Measurements from ENCODE around the gene SORCS2.

Gene SORCS2

DNA sequence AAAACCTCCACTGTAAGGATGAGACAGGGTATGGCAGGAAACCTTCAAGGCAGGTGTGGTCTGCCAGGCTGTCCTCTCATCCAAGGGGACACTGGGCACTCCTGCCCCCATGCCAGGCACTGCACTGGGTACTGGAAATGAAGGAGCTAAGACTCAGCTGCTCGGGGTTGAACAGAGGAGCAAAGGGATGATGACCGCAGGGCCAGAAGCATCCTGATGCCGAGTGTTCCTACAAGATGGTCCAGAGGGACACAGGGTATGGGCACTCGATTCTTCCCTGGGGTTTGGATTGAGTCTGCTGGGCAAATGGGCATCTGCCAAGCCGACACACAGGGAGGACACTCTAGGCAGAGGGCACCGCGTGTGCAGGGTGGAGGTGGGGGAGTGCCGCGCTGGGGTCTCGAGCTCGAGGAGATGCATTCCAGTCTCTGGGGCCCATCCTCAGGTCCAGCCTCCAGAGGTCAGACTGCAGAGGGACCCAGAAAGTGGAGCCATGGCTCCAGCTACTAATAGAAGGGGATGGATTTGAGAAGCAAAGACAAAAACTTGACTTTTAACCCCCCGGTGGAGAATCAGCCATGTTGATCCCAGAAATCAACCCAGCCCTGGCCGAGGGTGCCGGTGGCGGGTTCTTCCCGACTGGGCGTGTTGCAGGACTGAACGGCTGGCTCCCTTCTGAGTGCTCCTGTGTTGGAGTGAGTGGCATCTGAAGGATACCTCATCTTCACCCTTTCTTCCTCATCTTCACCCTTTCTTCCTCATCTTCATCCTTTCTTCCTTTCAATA is 500.3 kb downstream of the SORCS2 start:
- Histone ChIP-seq H2AFZ (ENCODE audit: low read depth, low read length) (no peak overlapping the region), H3K4me1 (ENCODE audit: insufficient read depth, low read length) (no peaks in the 10 kb centered on the region), H3K9me3 (ENCODE audit: low read length) (no peaks in the 10 kb centered on the region), H3K27me3 (ENCODE audit: insufficient read depth, low read length) (no peaks in the 10 kb centered on the region), H3K36me3 (ENCODE audit: insufficient read depth, low read length) (no peaks in the 10 kb centered on the region), H3K4me3 (ENCODE audit: low read length) (no peak overlapping the region)

DNA sequence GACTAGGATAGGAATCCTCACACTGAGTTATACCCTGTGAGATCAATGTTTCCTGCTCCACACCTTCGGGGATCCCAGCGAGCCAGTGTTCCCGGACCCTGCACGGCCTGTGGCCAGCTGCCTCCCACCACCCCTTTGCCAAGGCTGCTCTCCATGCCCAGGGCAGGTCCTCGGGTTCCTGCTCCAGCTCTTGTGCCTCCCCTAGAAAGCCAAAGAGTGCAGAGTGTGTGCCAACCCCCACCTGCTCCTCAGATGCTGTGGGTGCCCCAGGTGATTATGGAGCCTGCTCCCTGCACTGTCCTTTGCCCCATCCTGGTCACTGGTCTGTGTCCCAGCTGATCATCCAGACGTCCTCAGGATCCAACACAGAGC is 500.9 kb downstream of the SORCS2 start:
- Histone ChIP-seq H3K4me1 (ENCODE audit: insufficient read depth, low read length) (no peaks in the 10 kb centered on the region), H3K36me3 (ENCODE audit: insufficient read depth, low read length) (no peaks in the 10 kb centered on the region), H3K9me3 (ENCODE audit: low read length) (no peaks in the 10 kb centered on the region), H3K4me3 (ENCODE audit: low read length) (no peak overlapping the region), H2AFZ (ENCODE audit: low read depth, low read length) (no peak overlapping the region), H3K27me3 (ENCODE audit: insufficient read depth, low read length) (no peaks in the 10 kb centered on the region)

- Histone ChIP-seq H3K27me3 (ENCODE audit: insufficient read depth, low read length) (no peaks in the 10 kb centered on the region), H3K4me3 (ENCODE audit: low read length) (no peak overlapping the region), H3K9me3 (ENCODE audit: low read length) (no peaks in the 10 kb centered on the region), H3K36me3 (ENCODE audit: insufficient read depth, low read length) (no peaks in the 10 kb centered on the region), H2AFZ (ENCODE audit: low read depth, low read length) (no peak overlapping the region), H3K4me1 (ENCODE audit: insufficient read depth, low read length) (no peaks in the 10 kb centered on the region)
Observed at GRCh38 chr4:7693711-7694110, 501.4 kb downstream of the SORCS2 start.

DNA sequence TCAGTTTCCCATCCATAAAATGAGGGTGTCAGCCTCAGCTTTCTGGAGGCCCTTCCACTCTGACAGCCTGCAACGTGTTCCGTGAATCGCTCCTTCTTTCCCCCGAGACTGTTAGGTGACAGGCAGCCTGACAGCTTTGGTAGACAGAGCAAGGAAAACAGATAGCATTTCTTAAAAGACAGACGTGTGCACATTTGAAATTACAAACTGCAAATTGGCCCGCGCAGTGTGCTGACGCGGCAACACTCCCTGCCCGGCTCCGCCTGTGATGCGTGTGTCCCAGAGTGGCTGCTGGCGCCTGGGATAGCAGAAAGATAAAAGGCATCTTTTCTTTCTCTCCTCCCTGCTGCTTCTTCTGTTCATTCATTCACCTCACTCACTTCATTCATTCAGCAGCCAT is 502.0 kb downstream of the SORCS2 start:
- Histone ChIP-seq H3K27me3 (ENCODE audit: insufficient read depth, low read length) (no peaks in the 10 kb centered on the region), H3K4me3 (ENCODE audit: low read length) (no peak overlapping the region), H3K4me1 (ENCODE audit: insufficient read depth, low read length) (no peaks in the 10 kb centered on the region), H2AFZ (ENCODE audit: low read depth, low read length) (no peak overlapping the region), H3K36me3 (ENCODE audit: insufficient read depth, low read length) (no peaks in the 10 kb centered on the region), H3K9me3 (ENCODE audit: low read length) (no peaks in the 10 kb centered on the region)

GRCh38 chr4:7697343-7697742 is 505.0 kb downstream of the SORCS2 start:
- H3K9me3 ChIP-seq (ENCODE audit: low read length) = no peaks in the 10 kb centered on the region
- no peaks in the 10 kb centered on the region for H3K4me1 ChIP-seq (ENCODE audit: insufficient read depth, low read length)
- H3K27me3 ChIP-seq (ENCODE audit: insufficient read depth, low read length) = peaks cover 4% of the 10 kb centered on the region
- no peak overlapping the region for H3K4me3 ChIP-seq (ENCODE audit: low read length)
- no peaks in the 10 kb centered on the region for H3K36me3 ChIP-seq (ENCODE audit: insufficient read depth, low read length)
- H2AFZ ChIP-seq (ENCODE audit: low read depth, low read length) = no peak overlapping the region

DNA sequence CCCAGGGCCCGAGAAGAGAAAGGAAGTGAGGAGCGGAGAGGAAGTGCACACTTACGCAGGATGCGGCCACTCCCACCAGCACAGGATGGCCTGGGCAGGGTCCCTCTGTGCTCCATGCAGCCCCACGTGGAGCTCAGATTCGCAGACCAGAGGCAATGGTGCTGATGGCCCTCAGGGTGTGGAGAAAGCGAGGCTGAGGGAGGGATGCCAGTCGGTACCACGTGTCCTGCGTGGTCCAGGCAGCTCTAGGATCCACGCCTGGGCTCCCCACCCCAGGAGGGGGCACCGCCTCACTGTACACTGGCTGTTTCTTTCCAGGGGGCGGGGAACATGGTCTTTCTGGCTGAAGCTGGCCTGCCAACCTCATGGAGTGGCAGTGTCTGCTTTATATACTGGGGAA is 505.5 kb downstream of the SORCS2 start:
- H3K36me3 ChIP-seq (ENCODE audit: insufficient read depth, low read length) = no peaks in the 10 kb centered on the region
- H3K4me3 ChIP-seq (ENCODE audit: low read length) = no peak overlapping the region
- H3K4me1 ChIP-seq (ENCODE audit: insufficient read depth, low read length) = no peaks in the 10 kb centered on the region
- H3K27me3 ChIP-seq (ENCODE audit: insufficient read depth, low read length) = peaks cover 4% of the 10 kb centered on the region
- H2AFZ ChIP-seq (ENCODE audit: low read depth, low read length) = no peak overlapping the region
- no peaks in the 10 kb centered on the region for H3K9me3 ChIP-seq (ENCODE audit: low read length)

GRCh38 chr4:7698584-7698983 is 506.2 kb downstream of the SORCS2 start:
- Histone ChIP-seq H3K9me3 (ENCODE audit: low read length) (no peaks in the 10 kb centered on the region), H3K27me3 (ENCODE audit: insufficient read depth, low read length) (peaks cover 4% of the 10 kb centered on the region), H3K4me1 (ENCODE audit: insufficient read depth, low read length) (no peaks in the 10 kb centered on the region), H3K4me3 (ENCODE audit: low read length) (no peak overlapping the region), H2AFZ (ENCODE audit: low read depth, low read length) (no peak overlapping the region), H3K36me3 (ENCODE audit: insufficient read depth, low read length) (no peaks in the 10 kb centered on the region)

- no peak overlapping the region for H2AFZ ChIP-seq (ENCODE audit: low read depth, low read length)
- H3K9me3 ChIP-seq (ENCODE audit: low read length) = no peaks in the 10 kb centered on the region
- no peaks in the 10 kb centered on the region for H3K4me1 ChIP-seq (ENCODE audit: insufficient read depth, low read length)
- no peaks in the 10 kb centered on the region for H3K36me3 ChIP-seq (ENCODE audit: insufficient read depth, low read length)
- H3K4me3 ChIP-seq (ENCODE audit: low read length) = no peak overlapping the region
- peaks cover 4% of the 10 kb centered on the region for H3K27me3 ChIP-seq (ENCODE audit: insufficient read depth, low read length)
Observed at GRCh38 chr4:7699031-7699430, 506.7 kb downstream of the SORCS2 start.

DNA sequence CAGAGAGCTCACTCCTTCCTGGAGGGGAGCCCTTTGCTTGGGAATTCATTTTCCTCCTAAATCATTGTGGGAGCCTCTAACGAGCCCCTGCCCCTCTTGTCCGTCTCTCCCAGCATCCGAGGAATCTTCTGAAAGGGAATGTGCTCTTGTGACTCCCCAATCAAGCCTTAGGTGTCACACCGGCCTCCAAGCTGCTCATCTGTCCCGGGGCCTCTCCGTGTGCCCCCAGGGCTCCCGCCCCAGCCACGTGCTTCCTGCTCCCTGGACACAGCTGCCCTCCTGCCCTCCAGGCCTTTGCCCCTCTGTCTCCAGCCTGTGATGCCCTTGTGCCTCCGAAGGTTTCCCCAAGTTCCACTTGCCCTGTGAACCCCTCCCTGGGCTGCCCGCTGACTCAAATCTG is 507.5 kb downstream of the SORCS2 start:
- peaks cover 4% of the 10 kb centered on the region for H3K27me3 ChIP-seq (ENCODE audit: insufficient read depth, low read length)
- no peaks in the 10 kb centered on the region for H3K4me1 ChIP-seq (ENCODE audit: insufficient read depth, low read length)
- H3K4me3 ChIP-seq (ENCODE audit: low read length) = no peak overlapping the region
- H3K9me3 ChIP-seq (ENCODE audit: low read length) = no peaks in the 10 kb centered on the region
- no peaks in the 10 kb centered on the region for H3K36me3 ChIP-seq (ENCODE audit: insufficient read depth, low read length)
- H2AFZ ChIP-seq (ENCODE audit: low read depth, low read length) = no peak overlapping the region

DNA sequence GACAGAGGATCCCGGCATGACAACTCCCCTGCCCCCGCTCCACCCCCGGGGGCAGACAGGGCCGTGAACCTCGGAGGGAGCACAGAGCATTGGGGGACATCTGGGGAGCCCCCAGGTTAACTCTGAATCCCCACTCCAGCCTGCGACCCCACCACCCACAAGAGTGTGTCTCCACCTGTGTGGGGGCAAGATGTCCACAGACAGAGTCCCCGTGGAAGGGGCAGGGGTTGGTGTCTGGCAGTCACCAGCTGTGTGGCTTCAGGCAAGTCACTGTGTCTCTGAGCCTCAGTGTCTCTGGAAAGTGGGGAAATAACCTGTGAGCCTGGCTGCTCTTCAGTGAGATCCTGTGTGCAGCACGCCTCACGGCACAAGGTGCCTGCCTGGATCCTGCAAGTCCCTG is 508.3 kb downstream of the SORCS2 start:
- Histone ChIP-seq H3K4me1 (ENCODE audit: insufficient read depth, low read length) (no peaks in the 10 kb centered on the region), H3K36me3 (ENCODE audit: insufficient read depth, low read length) (no peaks in the 10 kb centered on the region), H3K9me3 (ENCODE audit: low read length) (no peaks in the 10 kb centered on the region), H3K27me3 (ENCODE audit: insufficient read depth, low read length) (peaks cover 4% of the 10 kb centered on the region), H2AFZ (ENCODE audit: low read depth, low read length) (no peak overlapping the region), H3K4me3 (ENCODE audit: low read length) (no peak overlapping the region)

- Histone ChIP-seq H2AFZ (ENCODE audit: low read depth, low read length) (no peak overlapping the region), H3K27me3 (ENCODE audit: insufficient read depth, low read length) (peaks cover 4% of the 10 kb centered on the region), H3K4me1 (ENCODE audit: insufficient read depth, low read length) (no peaks in the 10 kb centered on the region), H3K4me3 (ENCODE audit: low read length) (no peak overlapping the region), H3K9me3 (ENCODE audit: low read length) (no peaks in the 10 kb centered on the region), H3K36me3 (ENCODE audit: insufficient read depth, low read length) (no peaks in the 10 kb centered on the region)
Observed at GRCh38 chr4:7701866-7702649, 509.7 kb downstream of the SORCS2 start.

- Histone ChIP-seq H3K4me1 (ENCODE audit: insufficient read depth, low read length) (no peaks in the 10 kb centered on the region), H3K36me3 (ENCODE audit: insufficient read depth, low read length) (no peaks in the 10 kb centered on the region), H3K4me3 (ENCODE audit: low read length) (no peak overlapping the region), H2AFZ (ENCODE audit: low read depth, low read length) (no peak overlapping the region), H3K27me3 (ENCODE audit: insufficient read depth, low read length) (peaks cover 4% of the 10 kb centered on the region), H3K9me3 (ENCODE audit: low read length) (no peaks in the 10 kb centered on the region)
Observed at GRCh38 chr4:7703688-7704087, 511.4 kb downstream of the SORCS2 start.

DNA sequence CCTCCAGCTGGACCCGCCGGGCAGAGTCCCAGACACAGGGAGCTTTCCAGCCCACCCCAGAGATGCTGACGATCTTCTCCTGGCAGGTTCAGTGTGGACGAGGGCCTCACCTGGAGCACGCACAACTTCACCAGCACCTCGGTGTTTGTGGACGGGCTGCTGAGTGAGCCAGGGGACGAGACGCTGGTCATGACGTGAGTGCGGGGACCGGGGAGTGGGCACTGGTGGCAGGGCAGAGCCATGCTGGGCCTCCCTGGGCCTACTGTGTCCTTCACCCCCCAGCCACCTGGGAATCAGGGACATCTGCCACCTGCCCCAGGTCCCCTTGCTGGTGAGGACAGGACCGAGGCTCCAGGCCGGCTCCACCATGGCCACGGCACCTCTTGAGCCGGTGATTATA is 511.8 kb downstream of the SORCS2 start:
- H3K36me3 ChIP-seq (ENCODE audit: insufficient read depth, low read length) = no peaks in the 10 kb centered on the region
- no peaks in the 10 kb centered on the region for H3K9me3 ChIP-seq (ENCODE audit: low read length)
- no peak overlapping the region for H2AFZ ChIP-seq (ENCODE audit: low read depth, low read length)
- no peaks in the 10 kb centered on the region for H3K4me1 ChIP-seq (ENCODE audit: insufficient read depth, low read length)
- peaks cover 4% of the 10 kb centered on the region for H3K27me3 ChIP-seq (ENCODE audit: insufficient read depth, low read length)
- H3K4me3 ChIP-seq (ENCODE audit: low read length) = no peak overlapping the region
